ENCODE data around the gene TMCC3.
A peak's percentile ranks its signal among the peaks of the same experiment; 100 is the strongest.
"Not testable (repeated sequence)": the region's sequence is repeated elsewhere in the genome, so short reads cannot be mapped to it uniquely, and the experiment has no call there.

The TMCC3 gene

GRCh38 chr12:94563286-94563685, 87.1 kb downstream of the TMCC3 start:
- no peak for DNase-seq

GRCh38 chr12:94561943-94562411, 88.4 kb downstream of the TMCC3 start:
- no peak for DNase-seq

- no peak for DNase-seq
These were observed 89.7 kb downstream of the TMCC3 start for GRCh38 chr12:94560431-94561221.

GRCh38 chr12:94558612-94559011, 91.7 kb downstream of the TMCC3 start:
- no peak for DNase-seq

GRCh38 chr12:94557746-94558295, 92.5 kb downstream of the TMCC3 start:
- no peak for DNase-seq

- DNase-seq, result no peak
These were observed 94.7 kb downstream of the TMCC3 start for GRCh38 chr12:94555687-94556086.

- no peak for DNase-seq
These were observed 96.5 kb downstream of the TMCC3 start for GRCh38 chr12:94553875-94554274.

- no peak for DNase-seq
These were observed 97.2 kb downstream of the TMCC3 start for GRCh38 chr12:94553130-94553519.

GRCh38 chr12:94551810-94552209, 98.5 kb downstream of the TMCC3 start:
- no peak for DNase-seq

GRCh38 chr12:94550964-94551363, 99.4 kb downstream of the TMCC3 start:
- no peak for DNase-seq

- DNase-seq, result not testable (repeated sequence)
These were observed 101.5 kb downstream of the TMCC3 start for GRCh38 chr12:94548833-94549232.

GRCh38 chr12:94545935-94546771, 104.2 kb downstream of the TMCC3 start:
- DNase-seq, result no peak

GRCh38 chr12:94544355-94544754, 106.0 kb downstream of the TMCC3 start:
- DNase-seq, result no peak

GRCh38 chr12:94538318-94538717, 112.0 kb downstream of the TMCC3 start:
- no peak for DNase-seq

- no peak for DNase-seq
These were observed 114.1 kb downstream of the TMCC3 start for GRCh38 chr12:94536040-94536965.

GRCh38 chr12:94535510-94535921, 114.8 kb downstream of the TMCC3 start:
- DNase-seq, result no peak

GRCh38 chr12:94534774-94535509, 115.4 kb downstream of the TMCC3 start:
- DNase-seq, result no peak

- DNase-seq, result no peak
These were observed 116.1 kb downstream of the TMCC3 start for GRCh38 chr12:94534278-94534677.

- DNase-seq, result peak; percentile 80
These were observed 117.6 kb downstream of the TMCC3 start for GRCh38 chr12:94532490-94533422.

GRCh38 chr12:94531196-94531720, 119.1 kb downstream of the TMCC3 start:
- no peak for DNase-seq
